HCT116 (cell line): Measurements from ENCODE around the gene CNTN5. TPM values are rescaled to one million over a fixed set of nuclear protein-coding genes. Genes with fewer than 3 reads are reported as not detected.

Experiments
- ATAC-seq: fragments of 200-7000 bp; cut with Tn5 transposase; 2 replicates; pipeline ENCODE4 v1.9.1; 2020; ENCODE audit warnings: mild to moderate bottlenecking, moderate library complexity
- BruUV-seq: library from RNA; stranded (reverse); fragments of 400-500 nt; replicated peaks from 2 replicates; lab custom pipeline; 2021; lab: Mats Ljungman, UMichigan
- CTCF ChIA-PET: fragments of 300-600 bp; sonication (Branson Sonifier 250); formaldehyde crosslinking; loops from one replicate; lab custom pipeline; 2021; ENCODE audit warnings: antibody characterized with exemption; lab: Charles Lee
- POLR2A ChIA-PET: fragments of 300-600, 350-600 bp; sonication (Branson Sonifier 250); formaldehyde crosslinking; loops from one replicate; lab custom pipeline; 2021; ENCODE audit warnings: antibody characterized with exemption; lab: Charles Lee
- RAD21 ChIA-PET, 2 experiments: fragments of 300-600 bp; sonication (Branson Sonifier 250); formaldehyde crosslinking; loops; one replicate each; lab custom pipeline; 2023; ENCODE audit warnings: low total read pairs in 2 of 2; ENCODE audit not compliant: uncharacterized antibody in 2 of 2, unreplicated experiment in 2 of 2, low non-redundant PET in 1 of 2; lab: Charles Lee
- DNase-seq: peaks from one replicate; pipeline ENCODE4 v3.0.0-alpha.2; 2010; ENCODE audit warnings: low read depth, low spot score
- H2AFZ ChIP-seq: fragments of 200-600 bp; shearing (Covaris generic), sonication (generic); 2 replicates; pipeline ENCODE4 v1.6.1; 2017; ENCODE audit warnings: low read depth, mixed run types, mixed read lengths, antibody characterized with exemption, low read length; ENCODE audit not compliant: poor library complexity, severe bottlenecking
- H3K27ac ChIP-seq: 2 replicates; pipeline ENCODE4 v1.5.1; 2012; ENCODE audit warnings: low read depth, low read length
- H3K27me3 ChIP-seq: fragments of 200-600 bp; sonication (generic); 2 replicates; pipeline ENCODE4 v1.6.1; 2016; ENCODE audit warnings: mixed run types, low read length, mixed read lengths; ENCODE audit not compliant: insufficient read depth
- H3K36me3 ChIP-seq, 2 experiments: fragments of 200-500 bp in 1 of 2; fragments of 200-600 bp in 1 of 2; sonication (Bioruptor generic) in 1 of 2; sonication (generic) in 1 of 2; 2 replicates each; pipeline versions ENCODE4 v1.5.1 to v1.6.1; 2014 to 2016; ENCODE audit warnings: low read length in 2 of 2, inconsistent platforms in 1 of 2, mixed read lengths in 1 of 2, mixed run types in 1 of 2; ENCODE audit not compliant: insufficient read depth in 2 of 2, control insufficient read depth in 1 of 2
- H3K4me1 ChIP-seq, 2 experiments: fragments of 200-600 bp in 1 of 2; sonication (generic) in 1 of 2; 2 replicates each; pipeline versions ENCODE4 v1.5.1 to v1.6.1; 2012 to 2017; ENCODE audit warnings: low read length in 2 of 2, inconsistent platforms in 1 of 2, mild to moderate bottlenecking in 1 of 2, mixed read lengths in 1 of 2, mixed run types in 1 of 2, moderate library complexity in 1 of 2; ENCODE audit not compliant: insufficient read depth in 2 of 2, control insufficient read depth in 1 of 2
- H3K4me2 ChIP-seq: fragments of 200-600 bp; sonication (generic); 2 replicates; pipeline ENCODE4 v1.6.1; 2017; ENCODE audit warnings: mixed run types, low read length, mixed read lengths
- H3K4me3 ChIP-seq, 2 experiments: fragments of 200-600 bp in 1 of 2; sonication (generic) in 1 of 2; replicated peaks in 1 of 2; 2 replicates each; pipeline ENCODE4 v1.5.1; 2011 to 2016; ENCODE audit warnings: low read length in 2 of 2, control low read depth in 1 of 2, low read depth in 1 of 2, mild to moderate bottlenecking in 1 of 2, mixed read lengths in 1 of 2, mixed run types in 1 of 2
- H3K79me2 ChIP-seq: fragments of 200-600 bp; sonication (generic); 2 replicates; pipeline ENCODE4 v1.6.1; 2017; ENCODE audit warnings: mild to moderate bottlenecking, mixed run types, low read length, moderate library complexity, mixed read lengths; ENCODE audit not compliant: insufficient read depth
- H3K9ac ChIP-seq: fragments of 200-600 bp; sonication (generic); 2 replicates; pipeline ENCODE4 v1.6.1; 2016; ENCODE audit warnings: low read length, mixed read lengths
- H3K9me2 ChIP-seq: fragments of 200-600 bp; sonication (generic), shearing (Covaris generic); 2 replicates; pipeline ENCODE4 v1.6.1; 2017; ENCODE audit warnings: mixed run types, mild to moderate bottlenecking, moderate library complexity; ENCODE audit not compliant: insufficient read depth
- H3K9me3 ChIP-seq, 2 experiments: fragments of 200-500 bp in 1 of 2; fragments of 200-600 bp in 1 of 2; sonication (Bioruptor generic) in 1 of 2; sonication (generic) in 1 of 2; 2 replicates each; pipeline ENCODE4 v1.6.1; 2014 to 2017; ENCODE audit warnings: low read length in 2 of 2, mixed read lengths in 2 of 2, inconsistent platforms in 1 of 2, low read depth in 1 of 2, mild to moderate bottlenecking in 1 of 2, mixed run types in 1 of 2, moderate library complexity in 1 of 2; ENCODE audit not compliant: control insufficient read depth in 1 of 2, insufficient read depth in 1 of 2
- H4K20me1 ChIP-seq: fragments of 200-600 bp; sonication (generic), shearing (Covaris generic); 2 replicates; pipeline ENCODE4 v1.6.1; 2017; ENCODE audit warnings: mixed run types, mild to moderate bottlenecking, moderate library complexity; ENCODE audit not compliant: insufficient read depth
- ATF3 ChIP-seq: IDR thresholded peaks from 2 replicates; pipeline ENCODE4 v1.6.1; 2012
- CEBPB ChIP-seq: IDR thresholded peaks from 2 replicates; pipeline ENCODE4 v1.6.1; 2012; ENCODE audit warnings: low read depth
- EGR1 ChIP-seq: IDR thresholded peaks from 2 replicates; pipeline ENCODE4 v1.6.1; 2012; ENCODE audit warnings: low read depth
- ELF1 ChIP-seq: IDR thresholded peaks from 2 replicates; pipeline ENCODE4 v1.6.1; 2012; ENCODE audit warnings: low read depth, borderline replicate concordance
- EZH2 ChIP-seq: fragments of 200-600 bp; sonication (generic); IDR thresholded peaks from 2 replicates; pipeline ENCODE4 v1.6.1; 2017; ENCODE audit warnings: antibody characterized with exemption, mixed run types
- FOSL1 ChIP-seq: IDR thresholded peaks from 2 replicates; pipeline ENCODE4 v1.6.1; 2012; ENCODE audit warnings: low read depth
- POLR2AphosphoS5 ChIP-seq: IDR thresholded peaks from 2 replicates; pipeline ENCODE4 v1.6.1; 2011; ENCODE audit warnings: mild to moderate bottlenecking, low read depth, low read length, moderate library complexity
- RAD21 ChIP-seq: IDR thresholded peaks from 2 replicates; pipeline ENCODE4 v1.6.1; 2012; ENCODE audit warnings: low read depth, mild to moderate bottlenecking
- SIN3A ChIP-seq: IDR thresholded peaks from 2 replicates; pipeline ENCODE4 v1.6.1; 2012; ENCODE audit warnings: low read depth
- SP1 ChIP-seq: IDR thresholded peaks from 2 replicates; pipeline ENCODE4 v1.6.1; 2012; ENCODE audit warnings: low read depth
- YY1 ChIP-seq: IDR thresholded peaks from 2 replicates; pipeline ENCODE4 v1.6.1; 2011; ENCODE audit warnings: low read length, low read depth, moderate library complexity, mild to moderate bottlenecking; ENCODE audit not compliant: insufficient replicate concordance; ENCODE audit errors: extremely low read depth
- ZBTB33 ChIP-seq: IDR thresholded peaks from 2 replicates; pipeline ENCODE4 v1.6.1; 2011; ENCODE audit warnings: mild to moderate bottlenecking, low read length, moderate library complexity; ENCODE audit not compliant: insufficient replicate concordance; ENCODE audit errors: extremely low read depth
- ZFX ChIP-seq: fragments of 450-650 bp; IDR thresholded peaks from 2 replicates; pipeline ENCODE4 v1.6.1; 2017
- intact Hi-C: fragments of 100-400 bp; cut with micrococcal nuclease; formaldehyde crosslinking; loops from 2 replicates; pipeline ENCODE4 v1.10.0; 2022
- total RNA-seq: library from RNA; stranded (reverse); gene quantifications from one replicate; pipeline ENCODE4 v1.2.1, GENCODE V29; 2021; ENCODE audit not compliant: unreplicated experiment
- TF ChIP-seq, protein P1 (sequence below), 3 experiments: fragments of 200-600 bp in 1 of 3; sonication (generic) in 1 of 3; IDR thresholded peaks in 2 of 3; conservative IDR thresholded peaks in 1 of 3; 2 replicates each; pipeline ENCODE4 v1.5.1; 2012 to 2017; ENCODE audit warnings: low read depth in 2 of 3, low read length in 2 of 3, antibody characterized with exemption in 1 of 3, borderline replicate concordance in 1 of 3, control low read depth in 1 of 3, mild to moderate bottlenecking in 1 of 3, mixed read lengths in 1 of 3, mixed run types in 1 of 3, moderate library complexity in 1 of 3; ENCODE audit not compliant: insufficient read depth in 1 of 3

CNTN5 gene
- total RNA-seq, 1 experiment from 2014 or later: not detected

DNA sequence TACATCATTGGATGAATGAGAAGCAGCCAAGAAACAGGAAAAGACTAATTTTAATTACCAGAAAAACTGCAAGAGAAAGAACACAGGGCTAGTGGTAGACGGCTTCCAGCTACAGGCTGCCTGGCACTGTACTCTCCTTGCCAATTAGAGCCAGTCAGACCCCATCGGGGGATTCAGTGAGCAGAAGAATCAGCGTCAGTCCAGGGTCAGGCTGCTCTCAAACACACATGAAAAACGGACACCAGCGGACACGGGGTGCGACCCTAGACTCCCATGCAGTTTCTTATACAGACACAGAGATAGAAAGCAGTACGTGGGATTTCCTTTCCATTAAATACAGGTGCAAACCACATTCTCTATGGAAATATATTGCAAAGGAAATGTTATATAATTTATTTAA lies 1.1 kb upstream of the CNTN5 start:
- no peak overlapping the region for H3K4me3 ChIP-seq
- BruUV-seq: no TSS peak
- TF ChIP-seq ATF3: no peak
- TF ChIP-seq RAD21: no peak
- no peak for TF ChIP-seq ELF1
- no peak for TF ChIP-seq EGR1
- TF ChIP-seq ZFX: no peak
- TF ChIP-seq, protein P1, sequence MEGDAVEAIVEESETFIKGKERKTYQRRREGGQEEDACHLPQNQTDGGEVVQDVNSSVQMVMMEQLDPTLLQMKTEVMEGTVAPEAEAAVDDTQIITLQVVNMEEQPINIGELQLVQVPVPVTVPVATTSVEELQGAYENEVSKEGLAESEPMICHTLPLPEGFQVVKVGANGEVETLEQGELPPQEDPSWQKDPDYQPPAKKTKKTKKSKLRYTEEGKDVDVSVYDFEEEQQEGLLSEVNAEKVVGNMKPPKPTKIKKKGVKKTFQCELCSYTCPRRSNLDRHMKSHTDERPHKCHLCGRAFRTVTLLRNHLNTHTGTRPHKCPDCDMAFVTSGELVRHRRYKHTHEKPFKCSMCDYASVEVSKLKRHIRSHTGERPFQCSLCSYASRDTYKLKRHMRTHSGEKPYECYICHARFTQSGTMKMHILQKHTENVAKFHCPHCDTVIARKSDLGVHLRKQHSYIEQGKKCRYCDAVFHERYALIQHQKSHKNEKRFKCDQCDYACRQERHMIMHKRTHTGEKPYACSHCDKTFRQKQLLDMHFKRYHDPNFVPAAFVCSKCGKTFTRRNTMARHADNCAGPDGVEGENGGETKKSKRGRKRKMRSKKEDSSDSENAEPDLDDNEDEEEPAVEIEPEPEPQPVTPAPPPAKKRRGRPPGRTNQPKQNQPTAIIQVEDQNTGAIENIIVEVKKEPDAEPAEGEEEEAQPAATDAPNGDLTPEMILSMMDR (IDR thresholded peaks at IDR 0.05 in 2 of 3, conservative IDR thresholded peaks at IDR 0.05 in 1 of 3; ENCODE audit: borderline replicate concordance in 1 of 3, insufficient read depth in 1 of 3, low read depth in 2 of 3, low read length in 2 of 3): no peak
- no peaks in the 10 kb centered on the region for H3K4me1 ChIP-seq
- intact Hi-C loops: no loop called here
- RAD21 ChIA-PET: no interaction called here
- ATAC-seq: no peak
- no peaks in the 10 kb centered on the region; a peak in 1 of 4 replicates for H3K9me3 ChIP-seq
- no peak overlapping the region for H3K9ac ChIP-seq
- CTCF ChIA-PET: no interaction called here
- no peaks in the 10 kb centered on the region for H3K79me2 ChIP-seq
- no peaks in the 10 kb centered on the region for H4K20me1 ChIP-seq
- no peaks in the 10 kb centered on the region for H3K27me3 ChIP-seq
- H3K36me3 ChIP-seq: no peaks in the 10 kb centered on the region
- no peak for DNase-seq
- H3K9me2 ChIP-seq: no peaks in the 10 kb centered on the region
- H2AFZ ChIP-seq: no peak overlapping the region
- POLR2A ChIA-PET: no interaction called here
- H3K4me2 ChIP-seq: no peak overlapping the region
- no peak overlapping the region for H3K27ac ChIP-seq

DNA sequence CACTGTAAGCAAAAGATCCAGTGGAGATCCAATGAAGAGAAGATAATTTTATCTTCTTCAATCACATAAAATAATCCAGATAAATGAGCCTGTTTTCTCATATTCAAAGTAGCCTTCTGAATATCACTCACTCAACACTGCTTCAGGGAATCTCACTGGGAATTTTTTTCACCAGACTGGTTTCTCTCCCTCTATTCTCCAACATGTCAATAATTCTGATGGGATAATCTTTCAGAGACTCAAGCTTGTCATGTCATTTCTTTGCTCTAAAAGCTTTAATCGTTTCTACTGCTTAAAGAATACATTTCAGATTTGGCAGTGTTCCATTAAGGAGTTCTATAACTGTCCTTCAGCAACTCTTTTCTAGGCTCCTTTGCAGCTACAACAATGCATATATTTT lies 16.3 kb downstream of the CNTN5 start:
- RAD21 ChIA-PET: no interaction called here
- no peaks in the 10 kb centered on the region for H3K27me3 ChIP-seq
- no peaks in the 10 kb centered on the region for H3K36me3 ChIP-seq
- no peaks in the 10 kb centered on the region for H3K9me2 ChIP-seq
- CTCF ChIA-PET: no interaction called here
- no peaks in the 10 kb centered on the region for H3K79me2 ChIP-seq
- POLR2A ChIA-PET: no interaction called here
- no TSS peak for BruUV-seq
- H2AFZ ChIP-seq: no peak overlapping the region
- no peak overlapping the region for H3K27ac ChIP-seq
- no peak for DNase-seq
- no peak overlapping the region for H3K4me2 ChIP-seq
- H4K20me1 ChIP-seq: no peaks in the 10 kb centered on the region
- no peak for ATAC-seq
- no peak overlapping the region for H3K9ac ChIP-seq
- intact Hi-C loops: no loop called here
- peaks cover 0 to 3% of the 10 kb centered on the region in 2 experiments; a peak in 2 of 4 replicates for H3K9me3 ChIP-seq
- H3K4me1 ChIP-seq: no peaks in the 10 kb centered on the region
- H3K4me3 ChIP-seq: no peak overlapping the region
- no peak for TF ChIP-seq SIN3A
- no peak for TF ChIP-seq YY1
- TF ChIP-seq ZBTB33: no peak
- no peak for TF ChIP-seq FOSL1
- no peak for TF ChIP-seq EZH2
- no peak for TF ChIP-seq ZFX
- TF ChIP-seq CEBPB: no peak
- TF ChIP-seq SP1: no peak
- TF ChIP-seq POLR2AphosphoS5: no peak
